Fibroblast of lung (primary cell): Measurements from ENCODE around the gene MACO1. TPM values are rescaled to one million over a fixed set of nuclear protein-coding genes. Genes with fewer than 3 reads are reported as not detected.
"Not testable (repeated sequence)": the region's sequence is repeated elsewhere in the genome, so short reads cannot be mapped to it uniquely, and the experiment has no call there.

Experiments used
- DNase-seq, 2 donors: peaks; one replicate each; pipeline versions ENCODE4 v3.0.0 to v3.0.0-alpha.2; 2010; ENCODE audit warnings: low read depth in 2 of 2
- H2AFZ ChIP-seq: 2 replicates; pipeline ENCODE4 v1.5.1; 2012; ENCODE audit warnings: low read length, control low read depth, inconsistent platforms
- H3K27ac ChIP-seq: 2 replicates; pipeline ENCODE4 v1.5.1; 2011; ENCODE audit warnings: low read length, control low read depth; ENCODE audit not compliant: insufficient read depth
- H3K27me3 ChIP-seq: 2 replicates; pipeline ENCODE4 v1.5.1; 2011; ENCODE audit warnings: mild to moderate bottlenecking, low read length; ENCODE audit not compliant: control insufficient read depth, insufficient read depth
- H3K36me3 ChIP-seq: 2 replicates; pipeline ENCODE4 v1.5.1; 2011; ENCODE audit warnings: low read length; ENCODE audit not compliant: control insufficient read depth, insufficient read depth
- H3K4me1 ChIP-seq: 2 replicates; pipeline ENCODE4 v1.5.1; 2011; ENCODE audit warnings: low read length; ENCODE audit not compliant: control insufficient read depth, insufficient read depth; ENCODE audit errors: extremely low read depth
- H3K4me2 ChIP-seq: 2 replicates; pipeline ENCODE4 v1.5.1; 2011; ENCODE audit warnings: low read length, control low read depth; ENCODE audit not compliant: insufficient read depth; ENCODE audit errors: extremely low read depth
- H3K4me3 ChIP-seq, 4 experiments: fragments of 200-600 bp in 1 of 4; sonication (generic) in 1 of 4; replicated peaks in 1 of 4; 2 replicates each; pipeline ENCODE4 v1.5.1; 2011 to 2016; ENCODE audit warnings: low read length in 4 of 4, low read depth in 3 of 4, mild to moderate bottlenecking in 3 of 4, control low read depth in 2 of 4, inconsistent platforms in 1 of 4, mixed read lengths in 1 of 4; ENCODE audit not compliant: insufficient read depth in 1 of 4; ENCODE audit errors: control extremely low read depth in 1 of 4
- H3K79me2 ChIP-seq: 2 replicates; pipeline ENCODE4 v1.5.1; 2012; ENCODE audit warnings: mild to moderate bottlenecking, low read length, inconsistent platforms; ENCODE audit not compliant: control insufficient read depth, insufficient read depth
- H3K9ac ChIP-seq: 2 replicates; pipeline ENCODE4 v1.5.1; 2011; ENCODE audit warnings: mild to moderate bottlenecking, low read length, control low read depth; ENCODE audit not compliant: insufficient read depth
- H3K9me3 ChIP-seq: 2 replicates; pipeline ENCODE4 v1.5.1; 2012; ENCODE audit warnings: low read depth, low read length; ENCODE audit not compliant: control insufficient read depth, insufficient read depth
- H4K20me1 ChIP-seq: 2 replicates; pipeline ENCODE4 v1.5.1; 2011; ENCODE audit warnings: low read length; ENCODE audit not compliant: control insufficient read depth, insufficient read depth; ENCODE audit errors: extremely low read depth
- CTCF ChIP-seq, 2 donors: IDR thresholded peaks in 1 of 2; conservative IDR thresholded peaks in 1 of 2; 1 replicate in 1 of 2; 2 replicates in 1 of 2; pipeline ENCODE4 v1.5.1; 2011 to 2012; ENCODE audit warnings: low read length in 2 of 2, control low read depth in 1 of 2, inconsistent platforms in 1 of 2, low read depth in 1 of 2, mild to moderate bottlenecking in 1 of 2
- EZH2 ChIP-seq: IDR thresholded peaks from 2 replicates; pipeline ENCODE4 v1.5.1; 2012; ENCODE audit warnings: low read length, control low read depth, mild to moderate bottlenecking; ENCODE audit errors: missing control alignments
- polyA plus RNA-seq, 2 donors: library from polyadenylated mRNA; depleted of rRNA in 1 of 2; stranded (reverse) in 1 of 2; unstranded in 1 of 2; fragments of >200 nt; gene quantifications; 2 replicates each; pipeline ENCODE4 v1.2.1, GENCODE V29; 2011 to 2012; ENCODE audit warnings: missing spikeins in 1 of 2
- total RNA-seq: library from RNA; depleted of rRNA; stranded (reverse); fragments of >200 nt; gene quantifications from 2 replicates; pipeline ENCODE4 v1.2.1, GENCODE V29; 2014

The MACO1 gene
- total and polyA plus RNA-seq, 2 donors (not counting 1 experiment from before 2014, with no cell fraction given): 14.2 to 17.5 TPM

GRCh38 chr1:25389721-25390120 is 41.0 kb upstream of the MACO1 start:
- H3K79me2 ChIP-seq, H3K9me3 ChIP-seq, DNase-seq, H3K4me3 ChIP-seq, H2AFZ ChIP-seq, H3K36me3 ChIP-seq, H3K4me2 ChIP-seq, H3K27me3 ChIP-seq, H4K20me1 ChIP-seq, H3K9ac ChIP-seq, H3K27ac ChIP-seq, H3K4me1 ChIP-seq: not testable (repeated sequence)

GRCh38 chr1:25392841-25393240 is 37.9 kb upstream of the MACO1 start:
- no peak for DNase-seq
- Histone ChIP-seq H3K27me3 (no peaks in the 10 kb centered on the region), H3K9ac (no peak overlapping the region), H3K9me3 (no peaks in the 10 kb centered on the region), H3K4me1 (no peaks in the 10 kb centered on the region), H4K20me1 (no peaks in the 10 kb centered on the region), H2AFZ (no peak overlapping the region), H3K36me3 (no peaks in the 10 kb centered on the region), H3K4me2 (no peak overlapping the region), H3K4me3 (no peak overlapping the region), H3K79me2 (no peaks in the 10 kb centered on the region), H3K27ac (no peak overlapping the region)
- TF ChIP-seq EZH2 (no peak), CTCF (conservative IDR thresholded peaks at IDR 0.05 in 1 of 2, IDR thresholded peaks at IDR 0.05 in 1 of 2; ENCODE audit: low read depth in 1 of 2, low read length in 2 of 2) (no peak)

GRCh38 chr1:25397549-25397948 is 33.1 kb upstream of the MACO1 start:
- not testable (repeated sequence) for H3K27me3 ChIP-seq, H2AFZ ChIP-seq, H3K9me3 ChIP-seq, H3K4me3 ChIP-seq, H3K79me2 ChIP-seq, H3K9ac ChIP-seq, H4K20me1 ChIP-seq, H3K4me1 ChIP-seq, H3K4me2 ChIP-seq, H3K27ac ChIP-seq, H3K36me3 ChIP-seq
- peak in 1 of 2 donors; percentile 3 for DNase-seq

GRCh38 chr1:25398079-25398478 is 32.6 kb upstream of the MACO1 start:
- not testable (repeated sequence) for H3K9ac ChIP-seq, DNase-seq, H4K20me1 ChIP-seq, H3K4me3 ChIP-seq, H3K79me2 ChIP-seq, H3K4me2 ChIP-seq, H3K9me3 ChIP-seq, H2AFZ ChIP-seq, H3K27ac ChIP-seq, H3K36me3 ChIP-seq, H3K27me3 ChIP-seq, H3K4me1 ChIP-seq
